ENCODE data around the gene MST1.

The MST1 gene

DNA sequence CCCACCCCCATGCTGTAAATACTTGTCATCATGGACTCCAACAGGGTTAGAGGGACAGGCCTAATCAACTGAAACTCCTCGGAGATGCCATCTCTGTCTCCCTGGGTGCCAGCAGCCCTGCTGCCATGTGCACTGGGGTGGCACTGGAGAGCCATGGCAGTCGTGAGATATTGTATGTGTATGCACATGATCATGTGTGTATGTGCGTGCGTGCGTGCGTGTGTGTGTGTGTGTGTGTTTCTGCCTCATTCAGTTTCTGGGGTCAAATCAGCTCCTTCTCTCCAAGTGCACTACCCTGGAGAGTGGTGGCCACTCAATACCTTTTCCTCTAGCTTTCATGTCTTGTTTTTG is 18.4 kb downstream of the MST1 start:
- ATAC-seq (ENCODE audit: insufficient read depth, low read depth) = no peak
- DNase-seq = no peak
- no peak overlapping the region for H3K9ac ChIP-seq (ENCODE audit: low read depth, low read length)
- peaks cover 12% of the 10 kb centered on the region; the same call in 1 of the 2 replicates for H4K20me1 ChIP-seq (ENCODE audit: insufficient read depth, low read length)
- no peaks in the 10 kb centered on the region for H3K27me3 ChIP-seq (ENCODE audit: insufficient read depth, low read length, poor library complexity)
- peaks cover 28% of the 10 kb centered on the region for H3K4me1 ChIP-seq (ENCODE audit: insufficient read depth, low read length)
- H3K36me3 ChIP-seq (ENCODE audit: insufficient read depth, low read length) = peaks cover 9% of the 10 kb centered on the region
- no peaks in the 10 kb centered on the region for H3K9me3 ChIP-seq (ENCODE audit: insufficient read depth, low read length, severe bottlenecking)
- TF ChIP-seq, protein P1, sequence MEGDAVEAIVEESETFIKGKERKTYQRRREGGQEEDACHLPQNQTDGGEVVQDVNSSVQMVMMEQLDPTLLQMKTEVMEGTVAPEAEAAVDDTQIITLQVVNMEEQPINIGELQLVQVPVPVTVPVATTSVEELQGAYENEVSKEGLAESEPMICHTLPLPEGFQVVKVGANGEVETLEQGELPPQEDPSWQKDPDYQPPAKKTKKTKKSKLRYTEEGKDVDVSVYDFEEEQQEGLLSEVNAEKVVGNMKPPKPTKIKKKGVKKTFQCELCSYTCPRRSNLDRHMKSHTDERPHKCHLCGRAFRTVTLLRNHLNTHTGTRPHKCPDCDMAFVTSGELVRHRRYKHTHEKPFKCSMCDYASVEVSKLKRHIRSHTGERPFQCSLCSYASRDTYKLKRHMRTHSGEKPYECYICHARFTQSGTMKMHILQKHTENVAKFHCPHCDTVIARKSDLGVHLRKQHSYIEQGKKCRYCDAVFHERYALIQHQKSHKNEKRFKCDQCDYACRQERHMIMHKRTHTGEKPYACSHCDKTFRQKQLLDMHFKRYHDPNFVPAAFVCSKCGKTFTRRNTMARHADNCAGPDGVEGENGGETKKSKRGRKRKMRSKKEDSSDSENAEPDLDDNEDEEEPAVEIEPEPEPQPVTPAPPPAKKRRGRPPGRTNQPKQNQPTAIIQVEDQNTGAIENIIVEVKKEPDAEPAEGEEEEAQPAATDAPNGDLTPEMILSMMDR (IDR thresholded peaks at IDR 0.05; ENCODE audit: borderline replicate concordance, extremely low read depth, low read length, poor library complexity, severe bottlenecking) = no peak
- no peak for TF ChIP-seq EZH2 (IDR thresholded peaks at IDR 0.05; ENCODE audit: borderline replicate concordance, low read depth, low read length, severe bottlenecking)
- no peak overlapping the region for H3K4me2 ChIP-seq (ENCODE audit: insufficient read depth, low read length)
- peaks cover 24% of the 10 kb centered on the region for H3K79me2 ChIP-seq (ENCODE audit: insufficient read depth, low read length)
- no peak overlapping the region for H3K4me3 ChIP-seq (ENCODE audit: low read depth in 1 of 2, low read length in 2 of 2)
- no peak overlapping the region for H3K27ac ChIP-seq (ENCODE audit: low read length)
- H2AFZ ChIP-seq (ENCODE audit: low read depth, low read length) = no peak overlapping the region

DNA sequence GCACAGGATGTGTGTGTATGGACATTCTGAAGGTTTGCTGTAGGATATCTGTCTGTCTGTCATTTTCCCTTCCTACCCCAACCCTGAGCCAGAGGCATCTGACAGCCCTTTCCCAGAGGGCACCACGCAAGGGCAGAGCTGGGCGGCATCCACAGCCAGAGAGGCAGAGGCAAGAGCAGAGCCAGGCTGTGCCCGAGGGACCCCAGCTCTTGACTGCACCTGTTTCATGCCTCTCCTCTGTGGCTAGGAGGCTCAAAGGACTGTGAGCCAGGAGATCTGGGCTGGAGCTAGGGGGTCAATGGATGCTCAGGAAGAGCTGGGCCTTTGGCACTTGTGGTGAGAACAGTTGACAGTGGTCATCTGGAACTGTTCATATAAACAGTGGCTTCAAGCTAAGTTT is 19.9 kb downstream of the MST1 start:
- TF ChIP-seq EZH2 (IDR thresholded peaks at IDR 0.05; ENCODE audit: borderline replicate concordance, low read depth, low read length, severe bottlenecking) = no peak
- TF ChIP-seq, protein P1 (IDR thresholded peaks at IDR 0.05; ENCODE audit: borderline replicate concordance, extremely low read depth, low read length, poor library complexity, severe bottlenecking) = no peak
- H3K4me1 ChIP-seq (ENCODE audit: insufficient read depth, low read length) = peaks cover 14% of the 10 kb centered on the region
- H3K9me3 ChIP-seq (ENCODE audit: insufficient read depth, low read length, severe bottlenecking) = no peaks in the 10 kb centered on the region
- DNase-seq (no peak), ATAC-seq (ENCODE audit: insufficient read depth, low read depth) (no peak)
- no peaks in the 10 kb centered on the region; the same call in 1 of the 2 replicates for H3K36me3 ChIP-seq (ENCODE audit: insufficient read depth, low read length)
- H3K4me3 ChIP-seq (ENCODE audit: low read depth in 1 of 2, low read length in 2 of 2) = no peak overlapping the region
- H4K20me1 ChIP-seq (ENCODE audit: insufficient read depth, low read length) = peaks cover 7% of the 10 kb centered on the region; the same call in 1 of the 2 replicates
- no peak overlapping the region for H3K27ac ChIP-seq (ENCODE audit: low read length)
- H2AFZ ChIP-seq (ENCODE audit: low read depth, low read length) = no peak overlapping the region
- H3K9ac ChIP-seq (ENCODE audit: low read depth, low read length) = no peak overlapping the region
- peaks cover 9% of the 10 kb centered on the region for H3K79me2 ChIP-seq (ENCODE audit: insufficient read depth, low read length)
- no peak overlapping the region for H3K4me2 ChIP-seq (ENCODE audit: insufficient read depth, low read length)
- no peaks in the 10 kb centered on the region for H3K27me3 ChIP-seq (ENCODE audit: insufficient read depth, low read length, poor library complexity)

DNA sequence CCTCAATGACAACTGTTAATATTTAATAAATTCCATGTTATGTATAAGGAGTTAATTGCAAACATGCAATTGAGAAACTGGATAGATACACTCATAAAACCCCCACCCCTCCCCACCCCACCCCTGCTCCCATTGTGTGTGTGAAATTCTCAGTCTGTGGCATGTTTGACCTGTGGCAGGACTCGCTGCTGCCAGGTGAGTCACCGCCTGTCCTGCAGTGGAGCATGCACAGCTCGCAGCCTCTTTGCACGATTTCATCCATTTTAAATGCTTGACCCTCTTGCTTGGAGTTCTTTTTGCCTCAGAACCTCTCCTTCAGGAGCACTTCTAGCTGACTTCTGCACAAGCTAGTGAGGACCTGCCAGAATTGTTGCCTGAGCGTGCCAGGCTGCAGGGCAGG is 20.4 kb downstream of the MST1 start:
- no peak overlapping the region for H3K4me2 ChIP-seq (ENCODE audit: insufficient read depth, low read length)
- ATAC-seq (ENCODE audit: insufficient read depth, low read depth) (no peak), DNase-seq (no peak)
- TF ChIP-seq, protein P1 (IDR thresholded peaks at IDR 0.05; ENCODE audit: borderline replicate concordance, extremely low read depth, low read length, poor library complexity, severe bottlenecking) = no peak
- no peak for TF ChIP-seq EZH2 (IDR thresholded peaks at IDR 0.05; ENCODE audit: borderline replicate concordance, low read depth, low read length, severe bottlenecking)
- H2AFZ ChIP-seq (ENCODE audit: low read depth, low read length) = no peak overlapping the region
- peaks cover 14% of the 10 kb centered on the region for H3K4me1 ChIP-seq (ENCODE audit: insufficient read depth, low read length)
- H3K27ac ChIP-seq (ENCODE audit: low read length) = no peak overlapping the region
- no peaks in the 10 kb centered on the region; the same call in 1 of the 2 replicates for H3K36me3 ChIP-seq (ENCODE audit: insufficient read depth, low read length)
- H3K9me3 ChIP-seq (ENCODE audit: insufficient read depth, low read length, severe bottlenecking) = no peaks in the 10 kb centered on the region
- no peaks in the 10 kb centered on the region for H3K27me3 ChIP-seq (ENCODE audit: insufficient read depth, low read length, poor library complexity)
- no peak overlapping the region for H3K4me3 ChIP-seq (ENCODE audit: low read depth in 1 of 2, low read length in 2 of 2)
- peaks cover 7% of the 10 kb centered on the region; the same call in 1 of the 2 replicates for H4K20me1 ChIP-seq (ENCODE audit: insufficient read depth, low read length)
- H3K9ac ChIP-seq (ENCODE audit: low read depth, low read length) = no peak overlapping the region
- peaks cover 7% of the 10 kb centered on the region for H3K79me2 ChIP-seq (ENCODE audit: insufficient read depth, low read length)

DNA sequence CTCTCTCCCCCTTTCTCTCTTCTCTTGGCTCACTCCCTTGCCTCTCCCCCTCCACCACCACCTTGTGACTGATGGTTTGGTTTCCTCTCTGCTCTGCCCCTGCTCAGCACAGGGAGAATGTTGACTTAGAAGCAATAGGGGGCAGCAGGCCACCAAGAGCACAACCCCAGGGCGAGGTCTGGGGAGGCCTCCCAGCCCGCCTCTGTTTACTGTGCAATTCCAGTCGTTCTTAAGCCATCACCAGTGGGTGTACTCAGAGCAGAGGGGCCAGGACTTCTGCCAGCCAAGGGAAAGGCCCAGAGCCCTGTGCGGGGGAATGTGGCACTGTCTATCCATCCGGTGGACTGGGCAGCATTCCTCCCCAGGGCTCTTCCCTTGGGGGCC is 20.9 kb downstream of the MST1 start:
- Histone ChIP-seq H3K4me3 (ENCODE audit: low read depth in 1 of 2, low read length in 2 of 2) (no peak overlapping the region), H3K27me3 (ENCODE audit: insufficient read depth, low read length, poor library complexity) (no peaks in the 10 kb centered on the region), H2AFZ (ENCODE audit: low read depth, low read length) (no peak overlapping the region), H3K9me3 (ENCODE audit: insufficient read depth, low read length, severe bottlenecking) (no peaks in the 10 kb centered on the region), H3K36me3 (ENCODE audit: insufficient read depth, low read length) (no peaks in the 10 kb centered on the region; the same call in 1 of the 2 replicates), H3K4me2 (ENCODE audit: insufficient read depth, low read length) (no peak overlapping the region), H3K79me2 (ENCODE audit: insufficient read depth, low read length) (peaks cover 5% of the 10 kb centered on the region), H4K20me1 (ENCODE audit: insufficient read depth, low read length) (peaks cover 7% of the 10 kb centered on the region; the same call in 1 of the 2 replicates), H3K4me1 (ENCODE audit: insufficient read depth, low read length) (peaks cover 12% of the 10 kb centered on the region), H3K9ac (ENCODE audit: low read depth, low read length) (no peak overlapping the region), H3K27ac (ENCODE audit: low read length) (no peak overlapping the region)
- ATAC-seq (ENCODE audit: insufficient read depth, low read depth) = no peak
- DNase-seq = no peak
- TF ChIP-seq EZH2 (IDR thresholded peaks at IDR 0.05; ENCODE audit: borderline replicate concordance, low read depth, low read length, severe bottlenecking) = no peak

Data from DND-41 (cell line).